GM12878 (cell line): ENCODE measurements around the gene RNF121.

Source experiments
- BACH1 ChIP-seq: fragments of 450-650 bp; IDR thresholded peaks from 2 replicates; pipeline ENCODE4 v1.6.1; 2017; ENCODE audit warnings: mild to moderate bottlenecking, borderline replicate concordance
- CTCF ChIP-seq, 3 experiments: IDR thresholded peaks in 2 of 3; conservative IDR thresholded peaks in 1 of 3; 2 replicates each; pipeline ENCODE4 v1.5.1; 2011; ENCODE audit warnings: low read depth in 3 of 3, low read length in 3 of 3, mild to moderate bottlenecking in 3 of 3, control low read depth in 2 of 3, moderate library complexity in 2 of 3, inconsistent platforms in 1 of 3, mixed read lengths in 1 of 3; ENCODE audit not compliant: control insufficient read depth in 2 of 3, insufficient read depth in 1 of 3; ENCODE audit errors: extremely low read depth in 1 of 3
- DPF2 ChIP-seq: fragments of 450-650 bp; IDR thresholded peaks from 2 replicates; pipeline ENCODE4 v1.6.1; 2017; ENCODE audit warnings: mild to moderate bottlenecking
- ETV6 ChIP-seq, 2 experiments: fragments of 450-650 bp in 1 of 2; IDR thresholded peaks in 1 of 2; conservative IDR thresholded peaks in 1 of 2; 2 replicates each; pipeline ENCODE4 v1.6.1; 2014; ENCODE audit warnings: antibody characterized with exemption in 1 of 2, borderline replicate concordance in 1 of 2, low read depth in 1 of 2, mild to moderate bottlenecking in 1 of 2, moderate library complexity in 1 of 2
- HDAC2 ChIP-seq: fragments of 200-600 bp; sonication (generic); IDR thresholded peaks from 2 replicates; pipeline ENCODE4 v1.6.1; 2017
- NBN ChIP-seq: fragments of 450-650 bp; IDR thresholded peaks from 2 replicates; pipeline ENCODE4 v1.6.1; 2016
- NR2C2 ChIP-seq: IDR thresholded peaks from 2 replicates; pipeline ENCODE4 v1.6.1; 2011; ENCODE audit warnings: borderline replicate concordance, low read depth; ENCODE audit not compliant: control insufficient read depth, insufficient read length
- POLR2AphosphoS5 ChIP-seq: IDR thresholded peaks from 2 replicates; pipeline ENCODE4 v1.6.1; 2011; ENCODE audit warnings: mild to moderate bottlenecking, low read length, inconsistent platforms
- RFX5 ChIP-seq: IDR thresholded peaks from 2 replicates; pipeline ENCODE4 v1.6.1; 2011; ENCODE audit warnings: low read depth, low read length, improper control_type of control experiment
- SIN3A ChIP-seq: IDR thresholded peaks from 2 replicates; pipeline ENCODE4 v1.6.1; 2012; ENCODE audit warnings: low read depth, low read length, improper control_type of control experiment
- SMC3 ChIP-seq: IDR thresholded peaks from 2 replicates; pipeline ENCODE4 v1.6.1; 2011; ENCODE audit warnings: low read length, improper control_type of control experiment, borderline replicate concordance
- SREBF2 ChIP-seq: IDR thresholded peaks from 2 replicates; pipeline ENCODE4 v1.6.1; 2012; ENCODE audit warnings: mild to moderate bottlenecking, low read length
- USF2 ChIP-seq: IDR thresholded peaks from 2 replicates; pipeline ENCODE4 v1.6.1; 2011; ENCODE audit warnings: low read depth, low read length, improper control_type of control experiment, borderline replicate concordance
- ZNF384 ChIP-seq: IDR thresholded peaks from 2 replicates; pipeline ENCODE4 v1.6.1; 2012; ENCODE audit warnings: low read depth, mild to moderate bottlenecking, low read length, improper control_type of control experiment, borderline replicate concordance

- TF ChIP-seq HDAC2: no peak
- TF ChIP-seq CTCF (IDR thresholded peaks at IDR 0.05 in 2 of 3, conservative IDR thresholded peaks at IDR 0.05 in 1 of 3; ENCODE audit: control insufficient read depth in 2 of 3, extremely low read depth in 1 of 3, insufficient read depth in 1 of 3, low read depth in 3 of 3, low read length in 3 of 3): no peak
- no peak for TF ChIP-seq NR2C2
- TF ChIP-seq ZNF384: no peak
- TF ChIP-seq USF2: no peak
- no peak for TF ChIP-seq NBN
- no peak for TF ChIP-seq BACH1
- TF ChIP-seq SMC3: no peak
- no peak for TF ChIP-seq SIN3A
- no peak for TF ChIP-seq ETV6 (conservative IDR thresholded peaks at IDR 0.05 in 1 of 2, IDR thresholded peaks at IDR 0.05 in 1 of 2; ENCODE audit: borderline replicate concordance in 1 of 2, low read depth in 1 of 2)
- no peak for TF ChIP-seq RFX5
- TF ChIP-seq SREBF2: no peak
- TF ChIP-seq POLR2AphosphoS5: no peak
- no peak for TF ChIP-seq DPF2
Observed at GRCh38 chr11:72009156-72009555, 80.3 kb downstream of the RNF121 start.
